HEK293 (cell line): ENCODE measurements around the gene GALNT4.

ENCODE experiments used
- CTCF ChIP-seq: fragments of 450-650 bp; formaldehyde crosslinking; IDR thresholded peaks from 2 replicates; pipeline ENCODE4 v1.5.1; 2016; ENCODE audit warnings: missing biosample characterization, missing genetic modification characterization
- ZBTB10 ChIP-seq: fragments of 450-650 bp; formaldehyde crosslinking; IDR thresholded peaks from 2 replicates; pipeline ENCODE4 v1.5.1; 2016; ENCODE audit warnings: missing biosample characterization, missing genetic modification characterization
- ZNF133 ChIP-seq: fragments of 450-650 bp; formaldehyde crosslinking; IDR thresholded peaks from 2 replicates; pipeline ENCODE4 v1.5.1; 2016; ENCODE audit warnings: missing biosample characterization, missing genetic modification characterization
- ZSCAN23 ChIP-seq: fragments of 450-650 bp; formaldehyde crosslinking; IDR thresholded peaks from 2 replicates; pipeline ENCODE4 v1.5.1; 2016; ENCODE audit warnings: missing biosample characterization, missing genetic modification characterization

GRCh38 chr12:89542912-89543592 is 18.5 kb upstream of the GALNT4 start:
- TF ChIP-seq CTCF (tag by site-specific recombination) (peak; percentile 74), ZBTB10 (no peak), ZNF133 (tag by site-specific recombination) (no peak), ZSCAN23 (no peak)
